Natural killer cell (primary cell): Measurements from ENCODE around the gene COL5A3. TPM values are rescaled to one million over a fixed set of nuclear protein-coding genes. Genes with fewer than 3 reads are reported as not detected.
A peak's percentile ranks its signal among the peaks of the same experiment; 100 is the strongest.

Experiments used
- ATAC-seq, 3 donors: fragments of 150-1000 bp in 2 of 3; fragments of 200-7000 bp in 1 of 3; cut with Tn5 transposase; 1 replicate in 1 of 3; 2 replicates in 2 of 3; pipeline ENCODE4 v1.10.0; 2021; ENCODE audit warnings: mild to moderate bottlenecking in 2 of 3, moderate library complexity in 2 of 3
- DNase-seq, 2 donors: peaks; one replicate each; pipeline versions ENCODE4 v3.0.0 to v3.0.0-alpha.2; 2013 to 2021; ENCODE audit warnings: mixed read lengths in 1 of 2
- H3K27ac ChIP-seq: one replicate; pipeline ENCODE4 v1.5.1; 2013; ENCODE audit warnings: mild to moderate bottlenecking, low read length
- H3K27me3 ChIP-seq: one replicate; pipeline ENCODE4 v1.6.1; 2013; ENCODE audit warnings: low read length; ENCODE audit not compliant: control insufficient read depth, insufficient read depth
- H3K36me3 ChIP-seq: one replicate; pipeline ENCODE4 v1.6.1; 2013; ENCODE audit warnings: low read length; ENCODE audit not compliant: control insufficient read depth, insufficient read depth
- H3K4me1 ChIP-seq: one replicate; pipeline ENCODE4 v1.6.1; 2013; ENCODE audit warnings: low read length; ENCODE audit not compliant: control insufficient read depth, insufficient read depth
- H3K4me3 ChIP-seq: one replicate; pipeline ENCODE4 v1.5.1; 2013; ENCODE audit warnings: low read length
- H3K9me3 ChIP-seq: one replicate; pipeline ENCODE4 v1.6.1; 2013; ENCODE audit warnings: low read length; ENCODE audit not compliant: control insufficient read depth, insufficient read depth
- H3K27ac Mint-ChIP-seq, 2 donors: one replicate each; pipeline ENCODE4 v1.8.0; 2022; ENCODE audit warnings: mild to moderate bottlenecking in 2 of 2, mixed read lengths in 2 of 2, moderate library complexity in 1 of 2
- H3K27me3 Mint-ChIP-seq, 2 donors: one replicate each; pipeline ENCODE4 v1.8.0; 2022; ENCODE audit warnings: low read depth in 2 of 2, mixed read lengths in 2 of 2
- H3K36me3 Mint-ChIP-seq: one replicate; pipeline ENCODE4 v1.8.0; 2022; ENCODE audit warnings: mixed read lengths
- H3K4me1 Mint-ChIP-seq, 2 donors: one replicate each; pipeline ENCODE4 v1.8.0; 2022; ENCODE audit warnings: mixed read lengths in 2 of 2
- H3K4me3 Mint-ChIP-seq: one replicate; pipeline ENCODE4 v1.8.0; 2022; ENCODE audit warnings: mild to moderate bottlenecking, moderate library complexity, mixed read lengths
- H3K9me3 Mint-ChIP-seq, 2 donors: one replicate each; pipeline ENCODE4 v1.8.0; 2022; ENCODE audit warnings: mixed read lengths in 2 of 2
- CTCF ChIP-seq: fragments of 200-600 bp; IDR thresholded peaks from one replicate; pipeline ENCODE4 v1.8.0; 2022; ENCODE audit warnings: antibody characterized with exemption
- WGBS: methylation state at CpG from one replicate; pipeline ENCODE4 v1.1.7; 2013; ENCODE audit warnings: missing lambda C conversion rate; ENCODE audit not compliant: insufficient coverage; 5-methylcytosine and 5-hydroxymethylcytosine counted together
- intact Hi-C: fragments of 100-400 bp; cut with micrococcal nuclease; formaldehyde crosslinking; loops from one replicate; pipeline ENCODE4 v1.14.2; 2022
- total RNA-seq, 4 donors: library from RNA; stranded (reverse); fragments of 120-200 nt in 1 of 4; gene quantifications; one replicate each; pipeline versions ENCODE4 v1.2.3 to v1.2.4, GENCODE V29; 2013 to 2022

The COL5A3 gene
- total RNA-seq, 3 donors from 2014 or later (not counting 1 experiment from before 2014, with no cell fraction given): 0.33 to 6.6 (median 0.63) TPM

DNA sequence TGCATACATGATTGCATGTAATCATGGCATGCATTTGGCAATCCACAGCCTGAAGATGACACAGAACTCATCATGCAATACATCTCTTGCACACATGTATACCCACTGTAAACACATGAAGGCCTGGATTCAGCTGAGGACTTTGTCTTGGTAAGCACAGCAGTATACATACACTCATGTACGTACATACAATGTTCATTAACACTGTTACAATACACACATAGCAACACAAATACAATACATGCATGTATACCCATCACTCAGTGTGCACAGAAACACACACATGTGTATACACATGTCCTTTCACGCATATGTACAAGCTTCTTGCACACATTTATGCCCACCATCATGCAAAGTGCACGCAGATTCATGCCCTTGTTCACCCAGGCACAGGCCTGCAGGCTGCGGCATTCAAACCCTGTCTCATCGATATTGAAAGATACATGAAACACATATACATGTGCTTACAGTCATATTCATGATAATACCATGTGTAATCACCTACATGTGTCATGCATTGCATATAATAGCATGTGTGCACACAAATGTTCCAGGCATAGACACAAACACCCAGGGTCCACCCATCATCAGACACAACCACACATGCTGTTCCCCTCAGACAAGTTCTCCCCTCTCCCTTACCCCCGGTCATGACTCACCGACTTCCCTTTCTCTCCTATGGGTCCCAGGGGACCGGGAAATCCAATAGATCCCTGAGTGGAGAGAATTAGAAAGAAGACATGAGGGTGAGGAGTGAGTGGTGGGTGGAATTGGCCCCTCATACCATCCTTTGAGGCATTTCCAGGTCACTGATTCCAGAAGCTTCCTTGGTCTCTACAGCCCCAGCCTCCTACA, 28.7 kb downstream of the COL5A3 start:
- intact Hi-C loops: no loop called here
- ATAC-seq (peak in 1 of 3 donors; percentile 38), DNase-seq (no peak)
- H3K4me1 Mint-ChIP-seq: no peaks in the 10 kb centered on the region
- no peak overlapping the region for H3K27ac Mint-ChIP-seq
- H3K9me3 ChIP-seq: no peaks in the 10 kb centered on the region
- no peak overlapping the region for H3K27ac ChIP-seq
- no peaks in the 10 kb centered on the region for H3K36me3 ChIP-seq
- no peak for TF ChIP-seq CTCF
- peaks cover 0 to 3% of the 10 kb centered on the region in 2 donors for H3K27me3 Mint-ChIP-seq
- no peaks in the 10 kb centered on the region for H3K36me3 Mint-ChIP-seq
- no peaks in the 10 kb centered on the region for H3K27me3 ChIP-seq
- no peaks in the 10 kb centered on the region for H3K4me1 ChIP-seq
- no peak overlapping the region for H3K4me3 Mint-ChIP-seq
- WGBS: 96% methylated on average over 5 of the region's 8 CpGs
- no peak overlapping the region for H3K4me3 ChIP-seq
- no peaks in the 10 kb centered on the region for H3K9me3 Mint-ChIP-seq

GRCh38 chr19:9972103-9972502, 38.2 kb downstream of the COL5A3 start:
- DNase-seq: no peak
- Histone ChIP-seq H3K4me3 (no peak overlapping the region), H3K27me3 (no peaks in the 10 kb centered on the region), H3K9me3 (no peaks in the 10 kb centered on the region), H3K27ac (no peak overlapping the region), H3K4me1 (peaks cover 4% of the 10 kb centered on the region), H3K36me3 (no peaks in the 10 kb centered on the region)
- no peak overlapping the region for H3K27ac Mint-ChIP-seq
- H3K4me1 Mint-ChIP-seq: peaks cover 9 to 13% of the 10 kb centered on the region in 2 donors
- no peak for ATAC-seq
- no peak for TF ChIP-seq CTCF
- no peaks in the 10 kb centered on the region for H3K36me3 Mint-ChIP-seq
- 86% methylated on average over 6 of the region's 6 CpGs for WGBS
- no peaks in the 10 kb centered on the region for H3K9me3 Mint-ChIP-seq
- intact Hi-C loops: no loop called here
- H3K4me3 Mint-ChIP-seq: no peak overlapping the region
- H3K27me3 Mint-ChIP-seq: peaks cover 7 to 17% of the 10 kb centered on the region in 2 donors

- ATAC-seq (peak in 1 of 3 donors; percentile 32), DNase-seq (no peak)
- H3K4me1 Mint-ChIP-seq: peaks cover 9 to 13% of the 10 kb centered on the region in 2 donors
- Histone ChIP-seq H3K4me1 (peaks cover 4% of the 10 kb centered on the region), H3K36me3 (no peaks in the 10 kb centered on the region), H3K27me3 (no peaks in the 10 kb centered on the region), H3K9me3 (no peaks in the 10 kb centered on the region), H3K27ac (no peak overlapping the region), H3K4me3 (no peak overlapping the region)
- no peak for TF ChIP-seq CTCF
- H3K4me3 Mint-ChIP-seq: no peak overlapping the region
- H3K27ac Mint-ChIP-seq: no peak overlapping the region
- H3K27me3 Mint-ChIP-seq: peaks cover 13 to 21% of the 10 kb centered on the region in 2 donors
- 69% methylated on average over 15 of the region's 15 CpGs for WGBS
- H3K9me3 Mint-ChIP-seq: no peaks in the 10 kb centered on the region
- intact Hi-C loops: no loop called here
- no peaks in the 10 kb centered on the region for H3K36me3 Mint-ChIP-seq
Measured at GRCh38 chr19:9971166-9971897, 39.0 kb downstream of the COL5A3 start.
